Endothelial cell of umbilical vein (primary cell): ENCODE data around the gene SLC49A4. TPM values are rescaled to one million over a fixed set of nuclear protein-coding genes. Genes with fewer than 3 reads are reported as not detected.

Source experiments
- BruUV-seq: library from RNA; stranded (reverse); fragments of 400-500 nt; replicated peaks from 2 replicates; lab custom pipeline; 2021; lab: Mats Ljungman, UMichigan
- CTCF ChIA-PET: fragments of 300-600, 350-600 bp; sonication (Branson Sonifier 250); formaldehyde crosslinking; loops from one replicate; lab custom pipeline; 2021; ENCODE audit warnings: antibody characterized with exemption, inconsistent platforms; lab: Charles Lee
- POLR2A ChIA-PET: fragments of 300-600, 350-600 bp; sonication (Branson Sonifier 250); formaldehyde crosslinking; loops from one replicate; lab custom pipeline; 2021; ENCODE audit warnings: antibody characterized with exemption, inconsistent platforms; lab: Charles Lee
- DNase-seq: peaks from one replicate; pipeline ENCODE4 v3.0.0-alpha.2; 2011; ENCODE audit warnings: low read depth, low spot score
- FAIRE-seq: peaks from 2 replicates; lab custom pipeline; 2011; peaks lifted over from hg19 to GRCh38; lab: Jason Lieb, UNC
- H2AFZ ChIP-seq: 2 replicates; pipeline ENCODE4 v1.6.0; 2012; ENCODE audit warnings: low read depth, low read length, control low read depth, inconsistent platforms
- H3K27ac ChIP-seq: 2 replicates; pipeline ENCODE4 v1.5.1; 2011; ENCODE audit warnings: low read depth, mild to moderate bottlenecking, control low read depth, low read length, moderate library complexity; ENCODE audit not compliant: insufficient read depth
- H3K27me3 ChIP-seq, 2 experiments: 2 replicates each; pipeline versions ENCODE4 v1.6.0 to v1.6.1; 2011; ENCODE audit warnings: low read length in 2 of 2, mixed read lengths in 1 of 2; ENCODE audit not compliant: control insufficient read depth in 2 of 2, insufficient read depth in 2 of 2
- H3K36me3 ChIP-seq, 2 experiments: 2 replicates in 1 of 2; 3 replicates in 1 of 2; pipeline ENCODE4 v1.5.1; 2011; ENCODE audit warnings: low read length in 2 of 2, mild to moderate bottlenecking in 1 of 2, moderate library complexity in 1 of 2; ENCODE audit not compliant: control insufficient read depth in 2 of 2, insufficient read depth in 2 of 2; ENCODE audit errors: extremely low read depth in 1 of 2
- H3K4me1 ChIP-seq: 3 replicates; pipeline ENCODE4 v1.5.1; 2011; ENCODE audit warnings: mild to moderate bottlenecking, low read length; ENCODE audit not compliant: control insufficient read depth, insufficient read depth; ENCODE audit errors: extremely low read depth
- H3K4me2 ChIP-seq: 2 replicates; pipeline ENCODE4 v1.6.1; 2011; ENCODE audit warnings: low read length, control low read depth, mixed read lengths; ENCODE audit not compliant: insufficient read depth
- H3K4me3 ChIP-seq, 3 experiments: fragments of 200-600 bp in 1 of 3; sonication (generic), shearing (Covaris generic) in 1 of 3; replicated peaks in 1 of 3; 2 replicates each; pipeline ENCODE4 v1.5.1; 2011 to 2016; ENCODE audit warnings: control low read depth in 3 of 3, low read length in 3 of 3, mild to moderate bottlenecking in 2 of 3, inconsistent platforms in 1 of 3, low read depth in 1 of 3, moderate library complexity in 1 of 3; ENCODE audit not compliant: insufficient read depth in 1 of 3
- H3K79me2 ChIP-seq: 2 replicates; pipeline ENCODE4 v1.6.0; 2012; ENCODE audit warnings: low read length, inconsistent platforms; ENCODE audit not compliant: control insufficient read depth, insufficient read depth
- H3K9ac ChIP-seq: replicated peaks from 2 replicates; pipeline ENCODE3; 2011; ENCODE audit warnings: low read length, control low read depth; ENCODE audit not compliant: insufficient read depth; ENCODE audit errors: extremely low read depth
- H3K9me1 ChIP-seq: replicated peaks from 3 replicates; pipeline ENCODE4 v1.6.0; 2011; ENCODE audit warnings: mild to moderate bottlenecking, low read length; ENCODE audit not compliant: control insufficient read depth, insufficient read depth; ENCODE audit errors: extremely low read depth
- H3K9me3 ChIP-seq: replicated peaks from 2 replicates; pipeline ENCODE4 v1.5.1; 2012; ENCODE audit warnings: low read length, inconsistent platforms; ENCODE audit not compliant: control insufficient read depth, insufficient read depth
- H4K20me1 ChIP-seq: replicated peaks from 2 replicates; pipeline ENCODE3; 2011; ENCODE audit warnings: mild to moderate bottlenecking, low read length; ENCODE audit not compliant: control insufficient read depth, insufficient read depth; ENCODE audit errors: extremely low read depth
- FOS ChIP-seq: IDR thresholded peaks from 2 replicates; pipeline ENCODE4 v1.6.1; 2011; ENCODE audit warnings: mild to moderate bottlenecking, low read length, moderate library complexity, borderline replicate concordance; ENCODE audit not compliant: insufficient read depth
- dilution Hi-C: fragments of 300-500 bp; cut with MboI; formaldehyde crosslinking; loops from one replicate; pipeline ENCODE4 v1.15.0; 2019; ENCODE audit warnings: low sequenced_read_pairs; ENCODE audit not compliant: extremely low pct_ligation_motif_present
- intact Hi-C: fragments of 100-400 bp; cut with micrococcal nuclease; formaldehyde crosslinking; loops from one replicate; pipeline ENCODE4 v1.10.0; 2022
- polyA plus RNA-seq, 4 experiments: library from polyadenylated mRNA; depleted of rRNA in 3 of 4; stranded (reverse) in 3 of 4; unstranded in 1 of 4; fragments of >200 nt; gene quantifications; 2 replicates each; pipeline versions ENCODE4 v1.2.1 to v1.2.3, GENCODE V29; 2011 to 2012; ENCODE audit warnings: missing spikeins in 1 of 4
- total RNA-seq: library from RNA; stranded (reverse); gene quantifications from 2 replicates; pipeline ENCODE4 v1.2.3, GENCODE V29; 2021
- TF ChIP-seq, protein P1 (sequence below): IDR thresholded peaks from 2 replicates; pipeline ENCODE4 v1.6.1; 2011; ENCODE audit not compliant: insufficient read depth, insufficient read length

Gene SLC49A4
- total and polyA plus RNA-seq, 2 donors (not counting 3 experiments of a cell fraction or from before 2014, with no cell fraction given) = 10.9 to 11.6 TPM

DNA sequence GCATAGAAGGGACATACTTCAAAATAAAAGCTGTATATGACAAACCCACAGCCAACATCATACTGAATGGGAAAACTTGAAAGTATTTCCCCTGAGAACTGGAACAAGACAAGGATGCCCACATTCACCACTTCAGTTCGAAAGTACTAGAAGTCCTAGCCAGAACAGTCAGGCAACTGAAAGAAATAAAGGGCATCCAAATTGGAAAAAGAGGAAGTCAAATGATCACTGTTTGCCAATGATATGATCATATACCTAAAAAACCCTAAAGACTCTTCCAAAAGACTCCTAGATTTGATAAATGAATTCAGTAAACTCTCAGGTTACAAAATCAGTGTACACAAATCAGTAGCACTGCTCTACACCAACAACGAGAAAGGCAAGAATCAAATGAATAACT lies 40.7 kb downstream of the SLC49A4 start:
- Histone ChIP-seq H3K4me3 (no peak overlapping the region), H3K9ac (no peak overlapping the region), H4K20me1 (no peaks in the 10 kb centered on the region), H3K4me1 (no peaks in the 10 kb centered on the region), H3K79me2 (no peaks in the 10 kb centered on the region), H2AFZ (no peak overlapping the region), H3K36me3 (no peaks in the 10 kb centered on the region), H3K27me3 (no peaks in the 10 kb centered on the region), H3K4me2 (no peak overlapping the region), H3K9me3 (no peaks in the 10 kb centered on the region), H3K27ac (no peak overlapping the region), H3K9me1 (no peaks in the 10 kb centered on the region)
- intact Hi-C loops = no loop called here
- TF ChIP-seq FOS = no peak
- dilution Hi-C loops = no loop called here
- no peak for DNase-seq
- FAIRE-seq = no peak
- no TSS peak for BruUV-seq
- ChIA-PET POLR2A (no interaction called here), CTCF (no interaction called here)

DNA sequence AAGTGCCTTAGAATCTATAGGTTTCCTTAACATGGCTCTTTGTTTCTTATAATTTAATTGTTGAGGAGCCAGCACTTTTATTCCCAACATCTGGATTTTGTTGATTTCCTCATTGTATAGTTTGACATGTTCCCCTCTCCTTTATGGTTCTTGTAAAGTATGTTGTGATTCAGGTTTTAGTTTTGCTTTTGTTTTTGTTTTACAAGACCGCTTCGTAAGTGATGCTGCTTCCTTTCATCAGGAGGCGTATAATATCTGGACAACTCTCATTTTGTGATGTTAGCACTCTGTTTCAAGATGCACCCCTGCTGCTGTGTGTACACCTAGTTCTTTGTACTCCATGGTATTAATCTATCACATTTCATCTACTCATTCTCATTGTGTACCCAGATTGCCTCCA lies 48.7 kb downstream of the SLC49A4 start:
- H3K4me1 ChIP-seq = no peaks in the 10 kb centered on the region
- H3K9ac ChIP-seq = no peak overlapping the region
- H3K9me3 ChIP-seq = no peaks in the 10 kb centered on the region
- H3K4me3 ChIP-seq = no peak overlapping the region
- dilution Hi-C loops = no loop called here
- intact Hi-C loops = no loop called here
- no peak for DNase-seq
- no peak for FAIRE-seq
- no peaks in the 10 kb centered on the region for H3K36me3 ChIP-seq
- no peaks in the 10 kb centered on the region for H3K79me2 ChIP-seq
- H3K27ac ChIP-seq = no peak overlapping the region
- TF ChIP-seq, protein P1, sequence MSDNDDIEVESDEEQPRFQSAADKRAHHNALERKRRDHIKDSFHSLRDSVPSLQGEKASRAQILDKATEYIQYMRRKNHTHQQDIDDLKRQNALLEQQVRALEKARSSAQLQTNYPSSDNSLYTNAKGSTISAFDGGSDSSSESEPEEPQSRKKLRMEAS = no peak
- H3K9me1 ChIP-seq = no peaks in the 10 kb centered on the region
- BruUV-seq = no TSS peak
- H2AFZ ChIP-seq = no peak overlapping the region
- H3K27me3 ChIP-seq = no peaks in the 10 kb centered on the region
- H4K20me1 ChIP-seq = no peaks in the 10 kb centered on the region
- CTCF ChIA-PET = no interaction called here
- no peak overlapping the region for H3K4me2 ChIP-seq
- POLR2A ChIA-PET = no interaction called here
